ENCODE measurements around the gene APOB.
A peak's percentile ranks its signal among the peaks of the same experiment; 100 is the strongest.

APOB gene

DNA sequence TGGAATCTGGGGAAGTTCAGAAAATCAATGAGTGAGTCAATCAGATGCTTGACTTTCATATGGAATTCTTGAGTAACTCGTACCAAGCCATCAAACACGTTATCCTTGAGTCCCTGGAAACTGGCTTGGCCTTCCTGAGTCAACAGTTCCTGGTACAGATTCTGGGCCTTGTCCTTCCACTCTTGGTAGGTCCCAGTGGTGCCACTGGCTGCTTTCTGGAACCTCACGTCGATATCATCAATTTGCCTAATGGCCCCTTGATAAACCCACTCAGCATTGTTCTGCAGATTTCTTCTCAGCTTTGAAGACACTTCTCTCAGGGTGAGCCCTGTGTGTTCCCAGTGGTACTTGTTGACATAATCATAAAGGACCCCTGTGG, 41.1 kb downstream of the APOB start:
- DNase-seq = no peak

GRCh38 chr2:21001988-21002813, 41.7 kb downstream of the APOB start:
- no peak for DNase-seq

DNA sequence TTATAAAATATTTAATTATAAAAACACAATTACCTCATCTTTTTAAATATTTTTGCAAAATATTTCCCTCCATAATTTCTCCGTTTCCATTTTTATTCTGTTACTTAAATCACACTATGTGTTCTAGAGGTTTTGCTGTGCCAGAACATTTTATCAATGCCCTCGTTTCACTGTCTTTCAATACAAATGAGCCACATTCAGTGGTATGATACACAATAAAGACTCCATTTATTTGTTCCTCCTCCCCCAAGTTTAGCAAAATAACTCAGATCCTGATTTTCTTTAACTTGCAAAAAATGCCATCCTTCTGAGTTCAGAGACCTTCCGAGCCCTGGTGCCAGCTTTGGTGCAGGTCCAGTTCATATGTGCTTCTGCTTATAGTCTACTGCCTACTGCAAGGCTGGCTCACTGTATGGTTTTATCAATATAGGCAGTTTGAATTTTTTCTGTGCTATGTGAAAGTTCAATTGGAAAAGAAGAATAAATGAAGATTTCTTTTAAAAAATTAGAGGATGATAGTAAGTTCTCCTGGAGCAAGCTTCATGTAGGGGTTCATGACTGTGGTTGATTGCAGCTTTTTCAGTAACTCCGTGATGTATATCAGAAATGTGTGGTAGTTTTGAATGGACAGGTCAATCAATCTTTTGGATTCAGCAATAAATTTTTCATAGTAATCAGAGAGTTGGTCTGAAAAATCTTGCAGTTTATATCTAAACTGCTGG, 42.5 kb downstream of the APOB start:
- DNase-seq = no peak

GRCh38 chr2:20999906-21000645, 43.8 kb downstream of the APOB start:
- no peak for DNase-seq

DNA sequence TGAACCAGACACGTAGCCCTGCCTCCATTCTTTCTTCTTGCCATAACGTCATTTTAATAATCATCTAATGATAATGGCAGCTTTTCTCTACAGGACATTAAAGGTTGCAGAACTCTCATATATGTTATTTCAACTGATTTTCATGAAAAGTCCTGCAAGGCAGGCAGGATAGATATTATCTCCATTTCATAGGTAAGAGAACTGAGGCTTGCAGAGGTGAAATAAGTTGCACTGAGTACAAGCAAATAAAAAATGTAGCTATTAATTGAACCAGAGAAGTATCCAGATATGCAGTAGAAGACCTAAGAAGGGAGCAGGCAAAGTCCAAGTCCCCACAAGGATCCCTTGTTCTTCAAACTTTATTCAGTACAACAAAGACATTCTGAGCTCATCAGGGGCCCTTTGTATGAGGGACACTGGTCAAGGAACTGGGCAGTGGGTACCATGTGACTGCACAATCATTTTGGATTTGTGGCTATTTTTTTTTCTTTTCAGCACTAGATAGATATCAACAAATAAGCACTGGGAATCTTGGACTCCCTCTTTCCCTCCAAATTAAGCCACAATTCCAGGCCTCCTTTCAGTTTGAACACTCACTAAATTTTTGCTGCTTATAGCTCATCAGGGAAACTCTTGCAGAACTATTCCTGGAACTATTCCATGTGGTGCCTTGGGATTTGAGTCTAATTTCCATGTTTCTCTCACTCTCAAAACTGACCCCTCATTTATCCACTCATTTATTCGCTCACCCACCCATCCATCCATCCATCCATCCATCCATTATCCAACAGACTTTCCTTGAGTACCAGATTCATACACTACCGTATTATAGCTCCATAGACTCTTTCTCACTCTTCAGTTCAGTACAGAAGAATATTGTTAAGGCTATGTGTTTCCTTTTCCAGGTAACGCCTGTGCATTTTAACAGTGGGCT, 44.6 kb downstream of the APOB start:
- DNase-seq = no peak

DNA sequence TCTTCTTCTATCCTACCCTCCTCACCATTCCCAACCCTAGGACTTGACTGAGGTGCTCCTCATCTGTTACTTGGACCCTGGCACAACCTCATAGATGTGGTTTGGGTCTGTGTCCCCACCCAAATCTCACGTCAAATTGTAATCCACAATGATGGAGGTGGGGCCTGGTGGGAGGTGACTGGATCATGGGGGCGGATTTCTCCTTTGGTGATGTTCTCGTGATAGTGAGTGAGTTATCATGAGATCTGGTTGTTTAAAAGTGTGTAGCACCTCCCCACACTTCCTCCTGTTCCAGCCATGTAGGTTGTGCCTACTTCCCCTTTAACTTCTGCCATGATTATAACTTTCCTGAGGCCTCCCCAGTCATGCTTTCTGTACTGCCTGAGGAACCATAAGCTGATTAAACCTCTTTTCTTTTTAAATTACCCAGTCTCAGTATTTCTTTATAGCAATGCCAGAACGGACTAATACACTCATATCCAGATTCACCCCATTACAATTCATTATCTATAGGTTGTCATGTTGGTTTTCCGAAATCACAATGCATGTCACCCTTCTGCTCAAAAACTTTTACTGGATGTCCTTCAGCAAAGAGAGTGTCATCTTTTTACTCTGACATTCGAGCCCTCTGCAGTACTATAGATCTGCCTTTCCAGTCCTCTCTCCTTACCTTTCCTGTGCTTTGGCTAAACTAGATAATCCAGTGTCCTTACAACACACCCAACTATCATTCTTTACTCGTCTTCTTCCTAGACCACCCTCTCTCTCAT, 45.7 kb downstream of the APOB start:
- no peak for DNase-seq

- no peak for DNase-seq
Observed at GRCh38 chr2:20994130-20994529, 49.7 kb downstream of the APOB start.

DNA sequence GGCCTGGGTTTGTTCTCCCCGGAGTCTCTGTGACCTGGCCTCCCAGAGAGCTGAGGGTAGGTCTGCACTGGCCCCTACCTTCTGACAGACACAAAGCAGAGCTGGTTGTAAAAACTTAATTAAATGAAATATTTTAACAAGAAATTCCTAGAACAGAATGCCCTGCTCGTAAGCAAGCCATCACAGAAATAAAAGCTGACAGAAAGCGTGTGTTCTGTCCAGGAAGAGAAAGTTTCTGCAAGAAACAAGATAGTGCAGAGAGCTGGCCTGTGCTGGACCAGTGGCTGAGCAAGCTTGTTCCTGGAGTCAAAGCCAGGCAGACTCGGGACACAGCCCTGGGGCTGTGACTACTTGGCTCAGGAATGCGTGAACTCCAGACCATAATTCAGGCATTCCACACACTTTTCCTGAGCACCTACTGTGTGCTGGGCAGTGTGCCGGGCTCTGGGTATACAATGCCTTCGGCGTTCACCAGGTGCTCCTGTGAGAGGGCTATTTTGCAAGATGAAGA, 51.6 kb downstream of the APOB start:
- DNase-seq = no peak

GRCh38 chr2:20990442-20991430, 53.1 kb downstream of the APOB start:
- DNase-seq = peak; percentile 64

GRCh38 chr2:20989404-20989803, 54.5 kb downstream of the APOB start:
- no peak for DNase-seq

- no peak for DNase-seq
Observed at GRCh38 chr2:20988905-20989304, 55.0 kb downstream of the APOB start.

GRCh38 chr2:20986024-20986939, 57.6 kb downstream of the APOB start:
- DNase-seq = no peak

DNA sequence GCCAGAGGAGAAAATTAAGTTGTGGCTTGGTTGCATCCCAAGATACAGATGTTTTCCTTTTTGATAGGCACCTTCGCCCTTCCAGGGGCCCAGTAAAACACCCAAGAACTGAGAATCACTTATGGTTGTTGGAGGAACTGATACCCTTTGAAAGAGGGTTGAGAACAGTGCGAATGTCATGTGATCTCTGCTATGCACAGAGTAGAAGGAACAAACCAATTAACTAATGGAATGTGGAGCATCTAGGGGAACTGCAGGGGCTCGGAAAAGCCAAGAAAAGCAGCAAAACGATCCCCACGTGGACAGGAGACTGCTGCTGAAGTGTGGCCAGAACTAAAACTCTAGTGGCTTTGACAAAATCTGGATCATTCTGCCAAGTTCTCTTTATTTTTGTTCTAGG, 58.8 kb downstream of the APOB start:
- no peak for DNase-seq

GRCh38 chr2:20984408-20984807, 59.5 kb downstream of the APOB start:
- no peak for DNase-seq

DNA sequence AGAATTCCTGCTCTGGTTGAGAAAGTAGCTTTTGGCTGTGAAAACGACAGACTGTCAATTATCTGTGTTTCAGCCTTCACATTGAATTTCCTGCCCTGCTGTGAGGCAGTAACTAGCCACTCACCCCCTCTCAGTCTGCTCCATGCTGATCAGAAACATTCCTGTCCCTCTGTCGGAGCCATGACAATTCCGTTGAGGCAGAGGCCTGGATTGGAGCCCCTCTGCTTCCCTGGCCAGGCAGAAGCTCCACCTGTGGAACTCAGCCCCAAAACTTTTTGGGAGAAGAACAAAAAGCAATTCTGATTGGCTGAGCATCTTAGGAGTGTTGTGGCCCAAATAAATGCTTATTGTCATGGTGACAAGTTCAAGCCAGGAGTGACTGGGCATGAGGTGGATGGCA, 60.0 kb downstream of the APOB start:
- DNase-seq = no peak

DNA sequence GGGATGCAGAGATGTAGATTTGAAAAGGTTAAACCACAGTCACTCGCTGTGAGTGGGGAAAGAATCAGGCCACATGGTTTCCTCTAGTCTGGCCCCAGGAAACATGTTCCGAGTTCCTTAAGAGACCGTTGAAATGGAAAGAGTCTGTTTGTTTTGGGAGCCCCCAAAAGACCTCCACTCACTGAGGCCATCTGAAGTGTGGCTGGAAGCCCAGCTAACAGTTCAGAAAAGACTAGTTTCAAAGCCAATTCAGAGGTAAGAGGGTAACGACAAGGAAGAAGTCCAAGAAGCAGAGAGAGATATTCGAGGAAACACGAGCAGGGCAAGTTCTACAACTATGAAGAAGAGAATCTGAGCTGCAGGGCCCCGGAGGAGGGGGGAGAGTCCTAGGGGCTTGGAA, 61.0 kb downstream of the APOB start:
- no peak for DNase-seq

- no peak for DNase-seq
Observed at GRCh38 chr2:20977520-20978180, 66.2 kb downstream of the APOB start.

GRCh38 chr2:20976527-20976926, 67.3 kb downstream of the APOB start:
- DNase-seq = no peak

Data from NCI-H69 (cell line).